Stimulated activated CD4-positive, alpha-beta T cell treated with anti-CD3 and anti-CD28 coated beads, Interleukin-2, amount 100 ng/mL, for 4 hours (primary cell): ENCODE data around the gene PMVK.

ENCODE experiments used
- DNase-seq: peaks from one replicate; pipeline ENCODE4 v3.0.0-alpha.2; 2020; ENCODE audit warnings: low read depth

The PMVK gene

DNA sequence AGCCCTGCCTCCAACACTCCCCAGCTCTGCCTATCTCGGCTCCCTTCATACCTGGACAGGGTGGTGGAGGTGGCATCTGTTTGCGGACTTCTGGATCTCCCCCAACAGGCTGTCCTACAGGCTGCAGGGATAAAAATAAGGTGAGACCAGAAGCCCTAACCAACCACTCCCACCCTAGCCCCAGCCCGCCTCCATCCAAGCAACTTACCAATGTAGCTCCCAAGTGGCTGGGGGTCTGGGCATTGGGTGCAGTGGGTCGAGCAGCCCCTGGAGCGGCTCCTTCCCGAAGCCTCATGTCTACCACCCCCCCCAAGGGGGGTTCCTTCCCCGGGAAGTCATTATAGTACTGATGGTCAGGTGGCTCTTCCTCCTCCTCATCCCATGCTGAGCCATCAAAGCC, 29.6 kb upstream of the PMVK start:
- no peak for DNase-seq

- DNase-seq: no peak
Observed at GRCh38 chr1:154964359-154964758, 27.8 kb upstream of the PMVK start.

DNA sequence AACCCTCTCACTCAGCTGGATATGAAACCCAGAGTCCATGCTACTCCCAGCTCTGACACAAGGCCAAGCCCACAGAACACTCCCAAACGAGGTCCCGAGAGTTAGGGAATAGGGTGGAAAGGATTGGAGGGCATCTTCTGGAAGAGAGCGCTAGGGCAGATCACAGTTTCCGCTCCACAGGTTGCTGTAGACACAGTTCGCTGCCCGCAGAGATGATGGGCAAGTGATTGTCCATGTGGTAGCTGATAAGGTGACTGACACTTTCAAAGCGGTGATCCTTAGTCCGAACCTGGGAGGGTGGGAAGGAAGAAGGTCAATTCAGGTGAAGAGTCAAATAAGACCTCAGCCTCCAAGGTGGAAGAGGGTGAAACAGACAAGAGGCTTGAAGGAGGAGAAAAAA, 27.1 kb upstream of the PMVK start:
- no peak for DNase-seq

DNA sequence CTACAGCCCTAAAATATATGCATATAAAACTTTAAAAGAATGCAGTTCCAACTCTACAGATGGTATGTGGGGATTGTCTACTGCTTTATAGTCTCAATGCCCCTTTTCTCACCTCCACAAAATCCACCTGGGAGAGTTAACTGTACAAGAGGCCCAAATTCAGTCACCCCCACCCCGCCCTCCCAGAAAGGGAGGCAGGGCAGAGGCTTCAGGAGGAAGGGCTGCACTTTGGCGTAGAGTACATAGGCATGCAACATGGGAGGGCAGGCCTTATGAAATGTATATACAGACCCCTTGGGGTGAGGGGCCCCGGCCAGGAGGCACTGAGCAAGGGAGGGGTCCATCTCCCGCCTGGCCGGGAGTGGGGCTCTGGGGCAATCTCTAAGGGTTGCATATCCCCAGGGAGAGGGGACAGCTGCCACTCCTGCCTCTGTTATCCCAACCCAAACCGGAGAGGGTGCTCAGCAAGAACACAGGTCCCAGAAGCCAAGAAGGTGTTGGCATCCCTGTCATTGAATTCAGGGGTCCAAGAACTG, 26.3 kb upstream of the PMVK start:
- DNase-seq: no peak

DNA sequence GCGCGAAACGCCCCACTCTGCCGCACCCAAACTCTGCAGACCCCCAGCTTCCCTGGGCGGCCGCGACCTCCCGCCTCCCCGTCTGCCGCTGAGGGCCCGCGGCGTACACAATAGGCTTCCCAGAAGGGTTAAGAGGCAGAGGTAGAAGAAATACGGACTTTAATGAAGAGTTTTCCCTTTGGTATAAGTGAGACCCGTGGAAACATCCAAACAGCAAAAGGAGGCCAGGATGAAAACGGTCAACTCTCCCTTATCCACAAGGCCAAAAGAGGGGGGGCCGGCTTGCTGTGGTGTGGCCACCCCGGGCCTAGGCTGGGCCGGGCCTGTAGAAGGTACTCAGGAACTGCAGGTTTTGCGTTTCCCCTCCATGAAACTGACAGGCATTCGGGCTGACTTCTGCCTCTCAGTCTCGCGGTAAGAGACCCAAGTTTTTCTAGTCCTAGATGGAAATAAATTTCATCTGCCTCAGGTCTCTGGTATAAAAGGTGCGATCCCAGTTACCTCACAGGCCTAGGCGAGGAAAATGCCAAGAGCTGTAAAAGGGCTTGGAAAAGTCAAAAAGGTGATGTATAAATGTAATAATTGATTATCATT, 25.7 kb upstream of the PMVK start:
- no peak for DNase-seq

DNA sequence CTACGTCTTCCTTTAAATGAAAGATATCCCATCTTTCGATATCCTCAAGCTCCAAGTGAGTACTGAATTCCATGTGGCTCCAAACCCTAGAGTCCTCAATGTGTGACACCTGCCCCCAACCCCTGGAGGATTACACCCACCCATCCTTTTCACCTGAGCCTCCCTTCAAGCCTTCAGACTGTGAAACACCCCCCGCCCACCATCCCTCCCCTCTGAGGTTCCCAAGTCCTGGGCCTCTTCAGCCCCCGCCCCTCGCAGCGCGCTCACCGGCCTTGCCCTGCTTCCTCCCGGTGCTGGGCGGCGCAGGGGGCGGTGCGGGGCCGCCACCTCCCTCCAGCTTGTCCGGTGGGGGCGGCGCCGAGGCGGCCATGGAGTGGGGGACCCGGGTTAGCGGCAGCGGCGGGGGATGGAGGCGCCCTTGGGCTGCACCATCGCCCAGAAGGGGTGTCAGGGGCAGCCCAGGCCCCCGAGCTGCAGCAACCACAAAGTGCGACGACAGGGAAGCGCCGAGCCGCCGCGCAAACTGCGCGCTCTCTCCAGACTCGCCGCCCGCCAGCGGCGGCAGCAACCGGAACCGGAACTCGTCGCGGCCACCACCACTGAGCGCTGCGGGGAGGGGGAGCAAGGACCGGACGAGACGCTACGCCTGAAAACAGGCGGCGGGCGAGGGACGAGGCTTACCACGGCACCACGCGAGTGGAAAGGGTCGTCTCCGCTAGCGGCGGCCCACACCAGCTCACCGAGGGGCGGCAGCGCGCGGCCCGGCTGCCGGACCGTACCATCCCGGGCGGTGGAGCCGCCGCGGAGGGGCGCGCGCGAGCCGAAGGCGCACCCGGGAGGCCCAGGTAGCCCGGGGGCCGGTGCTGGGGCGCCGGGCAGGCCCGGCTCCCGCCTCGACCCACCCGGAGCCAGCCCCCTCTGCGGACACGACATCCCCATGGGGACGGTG, 25.0 kb upstream of the PMVK start, which contains the start of gene PYGO2:
Gene PYGO2 (minus strand): TSS at position 576 of the 949 bp plus-strand sequence. CDS start 206 bp downstream, at position 370.
- DNase-seq: peak; percentile 70

- DNase-seq: no peak
Observed at GRCh38 chr1:154960446-154961136, 24.1 kb upstream of the PMVK start.

- no peak for DNase-seq
Observed at GRCh38 chr1:154959426-154959780, 22.9 kb upstream of the PMVK start.

GRCh38 chr1:154958681-154959425, 22.3 kb upstream of the PMVK start:
- DNase-seq: no peak

GRCh38 chr1:154958036-154958435, 21.5 kb upstream of the PMVK start:
- DNase-seq: no peak

GRCh38 chr1:154957091-154957657, 20.7 kb upstream of the PMVK start:
- no peak for DNase-seq

GRCh38 chr1:154956544-154956941, 20.0 kb upstream of the PMVK start:
- no peak for DNase-seq

DNA sequence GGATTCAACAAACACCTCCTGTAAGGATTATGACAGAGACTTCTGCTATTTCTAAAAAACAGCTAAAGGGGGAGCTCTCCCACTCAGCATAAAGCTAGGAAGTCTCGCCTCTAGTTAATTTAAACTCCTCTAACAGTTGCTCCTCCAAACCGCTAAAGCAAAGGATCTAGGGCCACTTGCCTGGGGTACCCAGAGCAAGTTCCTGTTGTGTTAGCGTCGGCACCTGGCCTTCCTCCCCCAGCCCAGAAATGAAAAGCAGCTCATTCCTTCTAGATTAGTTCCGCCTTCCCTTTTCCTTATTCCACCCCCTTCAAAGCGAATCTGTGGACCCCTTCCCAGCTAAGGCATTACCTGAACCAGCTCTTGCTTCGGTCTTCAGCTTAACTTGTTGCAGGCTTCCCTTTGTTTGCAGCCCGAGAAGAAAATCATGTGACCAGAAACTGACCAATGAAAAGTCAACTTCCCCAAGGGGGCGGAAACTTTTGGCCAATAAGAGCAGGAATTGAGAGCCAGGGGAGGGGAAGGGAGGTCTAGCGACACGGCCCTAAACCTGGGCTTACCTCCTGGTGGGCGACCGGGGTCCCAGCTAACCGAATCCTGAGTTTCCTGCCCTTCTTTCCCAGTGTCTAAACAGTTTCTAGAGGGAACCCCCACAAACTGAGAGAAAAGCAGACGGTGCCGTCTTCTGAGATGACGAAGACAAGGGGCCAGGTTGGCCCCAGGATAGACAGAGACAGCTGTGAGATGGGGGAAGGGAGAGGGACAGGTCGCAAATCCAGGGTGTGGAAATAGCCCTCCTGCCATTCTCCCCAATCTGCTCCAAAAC, 19.4 kb upstream of the PMVK start, which contains the start of gene PBXIP1:
Gene PBXIP1 (minus strand): TSS at position 382 of the 826 bp plus-strand sequence. CDS start 2,378 bp downstream, outside the sequence.
- peak; percentile 67 for DNase-seq

DNA sequence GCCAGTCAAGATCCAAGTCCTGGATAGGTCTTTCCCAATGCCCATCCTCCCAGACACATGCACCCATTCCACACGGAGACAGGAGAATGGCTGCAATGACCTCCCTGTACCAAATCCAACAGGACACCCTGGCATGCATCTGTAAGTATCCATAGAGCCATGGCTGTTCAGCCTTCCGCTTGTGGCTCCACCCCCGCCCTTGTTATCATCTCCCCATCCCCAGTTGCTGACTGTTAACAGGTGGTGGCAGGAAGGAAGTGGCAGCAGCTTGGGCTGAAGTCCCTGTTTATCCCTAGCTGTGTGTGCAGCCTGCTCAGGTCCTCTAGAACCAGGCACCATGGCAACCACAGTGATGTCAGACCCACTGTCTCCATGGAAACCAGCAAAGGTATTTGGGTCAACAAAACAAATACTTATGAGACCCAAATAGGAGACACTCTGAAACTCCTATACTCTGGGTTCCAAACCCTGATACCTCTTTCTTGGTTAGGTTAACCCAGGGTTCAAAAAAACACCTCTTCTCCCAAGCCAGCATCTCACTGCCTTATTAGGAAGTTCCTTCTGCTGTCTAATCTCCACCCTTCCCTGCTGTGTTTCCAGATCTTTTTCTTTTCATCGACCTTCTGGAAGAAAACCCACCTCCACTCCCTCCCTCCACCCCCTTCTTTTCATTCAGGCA, 18.7 kb upstream of the PMVK start:
- DNase-seq: peak; percentile 65

GRCh38 chr1:154954541-154954940, 18.0 kb upstream of the PMVK start:
- no peak for DNase-seq

DNA sequence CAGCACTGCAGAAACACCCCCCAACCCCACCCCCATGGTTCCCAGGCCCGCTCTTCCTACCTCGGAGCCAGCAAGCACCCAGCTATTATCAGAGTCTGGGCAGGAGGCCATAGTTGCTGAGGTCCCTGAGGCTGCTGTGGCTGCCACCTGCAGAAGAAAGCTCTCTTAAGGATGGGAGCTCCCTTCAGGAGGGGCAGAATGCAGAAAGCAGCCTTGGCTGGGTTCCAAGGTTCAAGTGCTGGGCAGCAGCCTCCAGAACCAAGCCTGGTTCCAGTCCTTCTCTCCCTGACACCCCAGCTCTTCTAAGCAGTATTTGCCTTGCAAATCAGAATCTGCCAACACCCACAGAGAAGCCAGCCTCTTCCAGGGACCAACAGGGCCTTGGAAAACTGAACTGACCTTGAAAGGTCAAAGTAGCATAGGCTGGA, 17.1 kb upstream of the PMVK start:
- no peak for DNase-seq

DNA sequence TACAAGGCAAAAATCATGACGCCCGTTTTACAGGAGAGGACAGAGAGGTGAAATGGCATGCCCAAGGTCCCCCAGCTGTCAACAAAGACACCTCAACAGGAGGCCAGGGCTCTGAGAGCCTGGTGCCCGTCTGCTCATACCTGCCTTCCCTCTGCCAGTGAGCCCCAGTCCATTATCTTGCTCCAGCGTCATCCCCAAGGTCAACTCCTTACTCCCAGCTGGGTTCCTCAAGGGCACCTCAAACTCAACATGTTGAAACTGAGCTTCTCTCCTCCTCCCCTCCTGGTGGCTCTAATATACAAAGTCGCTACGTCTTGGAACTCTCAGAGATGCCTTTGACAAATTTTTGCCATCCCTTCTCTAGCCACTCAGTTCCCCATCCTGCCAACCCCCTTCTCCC, 16.1 kb upstream of the PMVK start:
- DNase-seq: no peak

GRCh38 chr1:154951901-154952657, 15.6 kb upstream of the PMVK start:
- DNase-seq: no peak

DNA sequence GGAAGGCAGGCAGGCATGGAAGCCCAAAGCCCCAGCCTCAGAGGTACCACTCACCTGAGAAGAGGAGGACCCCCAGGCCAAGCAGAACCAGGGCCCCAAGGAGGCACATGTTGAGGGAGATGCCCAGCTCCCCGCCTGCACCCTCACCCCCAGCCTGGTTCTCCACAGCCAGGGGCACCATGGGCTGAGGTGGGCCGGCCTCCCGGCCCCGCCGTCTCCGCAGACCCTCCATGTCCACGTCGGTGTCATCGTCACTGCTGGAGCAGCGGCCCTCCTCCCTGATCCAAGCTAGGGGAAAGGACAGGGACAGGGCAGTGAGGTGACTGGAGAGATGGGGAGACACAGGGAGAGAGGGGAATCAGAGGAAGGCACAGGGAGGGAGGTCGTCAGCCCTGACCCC, 11.6 kb upstream of the PMVK start:
- no peak for DNase-seq
